Activated CD4-positive, alpha-beta T cell treated with anti-CD3 and anti-CD28 coated beads for 36 hours (primary cell): ENCODE data around the gene CCDC33. TPM values are rescaled to one million over a fixed set of nuclear protein-coding genes. Genes with fewer than 3 reads are reported as not detected.

Experiments used
- ATAC-seq: fragments of 200-7000 bp; cut with Tn5 transposase; one replicate; pipeline ENCODE4 v1.10.0; 2021; ENCODE audit warnings: mild to moderate bottlenecking, moderate library complexity
- CTCF ChIA-PET: fragments of 350-600 bp; sonication (Branson Sonifier 250); formaldehyde crosslinking; loops from one replicate; lab custom pipeline; 2021; ENCODE audit warnings: antibody characterized with exemption; lab: Charles Lee
- POLR2A ChIA-PET: fragments of 350-600 bp; sonication (Branson Sonifier 250); formaldehyde crosslinking; loops from one replicate; lab custom pipeline; 2021; ENCODE audit warnings: antibody characterized with exemption, inconsistent platforms; lab: Charles Lee
- DNase-seq: peaks from one replicate; pipeline ENCODE4 v3.0.0-alpha.2; 2020
- H3K27ac Mint-ChIP-seq: one replicate; pipeline ENCODE4 v1.8.0; 2021; ENCODE audit warnings: mixed read lengths
- H3K27me3 Mint-ChIP-seq: one replicate; pipeline ENCODE4 v1.8.0; 2021; ENCODE audit warnings: mixed read lengths
- H3K36me3 Mint-ChIP-seq: one replicate; pipeline ENCODE4 v1.8.0; 2021; ENCODE audit warnings: low read depth, mixed read lengths
- H3K4me1 Mint-ChIP-seq: one replicate; pipeline ENCODE4 v1.8.0; 2021; ENCODE audit warnings: mixed read lengths
- H3K4me3 Mint-ChIP-seq: one replicate; pipeline ENCODE4 v1.8.0; 2021; ENCODE audit warnings: mild to moderate bottlenecking, moderate library complexity, mixed read lengths
- H3K9me3 Mint-ChIP-seq: one replicate; pipeline ENCODE4 v1.8.0; 2021; ENCODE audit warnings: low read depth, mixed read lengths
- intact Hi-C, 2 experiments: fragments of 100-400 bp; cut with DNase I in 1 of 2; cut with micrococcal nuclease in 1 of 2; formaldehyde crosslinking; loops; one replicate each; pipeline versions ENCODE4 v1.14.2 to v1.15.1; 2022 to 2024; cut with DNase I, micrococcal nuclease
- total RNA-seq, 2 experiments: library from RNA; stranded (reverse); gene quantifications; one replicate each; pipeline ENCODE4 v1.2.3, GENCODE V29; 2021

Gene CCDC33
- total RNA-seq, 2 experiments from 2014 or later: not detected

DNA sequence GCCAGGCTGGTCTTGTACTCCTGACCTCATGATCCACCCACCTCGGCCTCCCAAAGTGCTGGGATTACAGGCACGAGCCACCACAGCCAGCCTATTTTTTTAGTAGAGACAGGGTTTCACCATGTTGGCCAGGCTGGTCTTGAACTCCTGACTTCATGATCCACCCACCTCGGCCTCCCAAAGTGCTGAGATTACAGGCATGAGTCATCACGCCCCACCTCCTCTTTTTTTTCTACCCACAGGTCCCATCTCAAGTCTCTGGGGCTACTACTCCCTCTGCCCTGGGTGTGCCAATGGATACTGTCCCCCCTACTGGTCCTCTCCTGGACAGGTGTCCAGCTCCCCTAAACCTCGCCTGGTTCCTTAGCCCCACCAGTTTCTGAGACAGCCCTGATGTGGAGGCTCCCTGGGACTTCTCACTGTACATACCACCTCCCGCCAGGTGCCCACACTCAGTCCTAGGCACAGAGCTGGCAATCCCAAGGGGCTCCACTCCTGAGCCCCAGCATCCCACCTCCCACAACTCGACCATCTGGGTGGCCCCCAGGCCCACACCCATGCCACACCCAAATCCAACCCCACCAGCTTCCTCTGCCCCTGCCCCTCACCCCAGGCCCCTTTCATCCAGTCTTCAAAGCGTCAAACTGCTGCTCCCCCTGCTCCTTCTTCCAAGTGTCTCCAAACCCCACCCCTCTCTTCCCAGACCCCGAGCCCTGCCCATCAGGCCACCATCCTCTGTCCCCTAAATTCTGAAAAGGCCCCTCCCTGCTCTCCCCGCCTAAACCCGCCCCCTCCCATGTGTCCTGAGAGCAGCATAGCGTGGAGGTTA lies 144.4 kb downstream of the CCDC33 start:
- DNase-seq (peak; percentile 34), ATAC-seq (no peak)
- Mint-ChIP-seq H3K4me1 (peaks cover 79% of the 10 kb centered on the region), H3K4me3 (no peak overlapping the region), H3K9me3 (no peaks in the 10 kb centered on the region), H3K27me3 (no peaks in the 10 kb centered on the region), H3K36me3 (no peaks in the 10 kb centered on the region), H3K27ac (peak overlapping the region; percentile 33)
- ChIA-PET POLR2A (no interaction called here), CTCF (interaction anchor here (2.6 to 10.2 kb wide), 3 partner anchors 15 to 59 kb away, joined by 37 to 176 read pairs (median 48); partner anchors contain the start of gene SEMA7A)
- intact Hi-C loops: no loop called here

DNA sequence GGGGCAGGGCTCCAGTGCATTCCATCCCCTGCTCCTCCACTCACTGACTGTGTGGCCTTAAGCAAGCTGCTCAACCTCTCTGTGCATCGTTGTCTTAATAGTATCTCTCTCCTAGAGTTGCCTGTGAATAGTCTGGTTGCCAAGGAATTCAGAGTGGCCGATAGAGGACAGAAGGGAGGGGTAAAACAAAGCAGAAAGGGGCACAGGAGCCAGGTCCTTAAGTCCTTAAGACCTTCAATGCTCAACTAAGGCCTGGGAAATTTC lies 145.0 kb downstream of the CCDC33 start:
- Mint-ChIP-seq H3K4me1 (peaks cover 84% of the 10 kb centered on the region), H3K4me3 (no peak overlapping the region), H3K27me3 (no peaks in the 10 kb centered on the region), H3K9me3 (no peaks in the 10 kb centered on the region), H3K36me3 (no peaks in the 10 kb centered on the region), H3K27ac (no peak overlapping the region)
- ATAC-seq: no peak
- intact Hi-C loops: no loop called here
- POLR2A ChIA-PET: no interaction called here
- CTCF ChIA-PET: interaction anchor here (0.8 to 10.2 kb wide), 6 partner anchors 14 to 104 kb away, joined by 4 to 176 read pairs (median 24); partner anchors contain the start of gene SEMA7A
- no peak for DNase-seq

DNA sequence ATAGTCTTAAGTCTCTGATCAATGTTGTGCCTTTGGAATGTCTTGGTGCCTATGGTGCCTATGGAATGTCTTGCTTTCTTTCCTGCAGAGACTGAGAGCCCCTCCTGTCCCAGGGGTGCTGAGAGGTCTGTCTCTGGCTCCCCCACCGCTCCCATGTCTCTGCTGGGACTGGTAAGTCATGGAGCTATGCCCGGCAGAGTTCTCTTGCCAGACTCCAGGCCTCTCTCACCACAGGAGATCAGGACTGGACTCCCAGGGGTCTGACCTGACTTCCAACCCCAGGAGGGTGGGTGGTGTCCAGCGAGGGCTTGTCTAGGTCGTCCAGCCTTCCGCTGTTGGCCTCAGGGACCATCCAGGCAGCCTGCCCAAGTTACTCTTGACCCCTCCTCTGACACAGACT lies 145.4 kb downstream of the CCDC33 start:
- POLR2A ChIA-PET: no interaction called here
- Mint-ChIP-seq H3K9me3 (no peaks in the 10 kb centered on the region), H3K4me3 (no peak overlapping the region), H3K4me1 (peaks cover 86% of the 10 kb centered on the region), H3K27me3 (no peaks in the 10 kb centered on the region), H3K27ac (no peak overlapping the region), H3K36me3 (no peaks in the 10 kb centered on the region)
- CTCF ChIA-PET: interaction anchor here (0.8 to 10.2 kb wide), 7 partner anchors 14 to 104 kb away, joined by 4 to 176 read pairs (median 11); partner anchors contain the start of gene SEMA7A
- ATAC-seq: no peak
- peak; percentile 8 for DNase-seq
- intact Hi-C loops: no loop called here

DNA sequence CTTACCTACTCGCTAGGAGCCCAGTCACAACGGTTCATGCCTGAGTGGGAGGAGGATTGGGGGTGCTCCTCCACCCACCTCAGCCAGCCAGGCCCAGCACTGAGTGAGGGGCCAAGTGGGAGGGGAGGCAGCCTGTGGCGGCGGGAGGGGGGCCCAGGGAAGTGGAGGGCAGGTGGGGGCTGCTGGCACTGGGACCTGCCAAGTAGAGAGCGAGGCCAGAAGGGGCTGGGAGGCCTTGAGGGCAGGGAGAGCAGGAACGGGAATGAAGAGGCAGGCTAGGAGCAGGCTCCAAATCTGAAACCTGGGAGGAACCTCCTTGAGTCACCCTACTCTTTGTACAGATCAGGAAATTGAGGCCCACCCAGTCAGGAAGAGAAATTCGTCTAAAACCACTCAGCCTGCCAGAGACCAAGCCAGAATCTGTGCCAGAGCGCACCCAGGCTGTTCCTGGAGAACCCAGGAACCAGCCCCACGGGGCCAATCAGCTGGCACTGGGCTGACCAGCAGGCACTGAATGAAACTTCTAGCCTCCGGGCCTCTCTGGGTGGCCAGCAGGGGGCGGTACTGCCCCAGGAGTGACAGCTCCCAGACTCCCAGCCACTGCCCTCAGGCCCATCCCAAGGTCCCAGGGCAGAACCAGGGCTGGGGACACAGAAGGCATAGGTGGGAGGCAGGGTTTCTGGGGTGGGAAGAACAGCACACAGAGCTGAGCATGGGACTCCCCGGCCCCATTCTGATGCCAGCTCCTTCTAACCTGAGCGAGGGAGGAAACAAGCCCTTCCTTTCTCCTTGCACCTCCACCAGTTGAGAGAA lies 146.1 kb downstream of the CCDC33 start:
- peaks cover 80% of the 10 kb centered on the region for H3K4me1 Mint-ChIP-seq

DNA sequence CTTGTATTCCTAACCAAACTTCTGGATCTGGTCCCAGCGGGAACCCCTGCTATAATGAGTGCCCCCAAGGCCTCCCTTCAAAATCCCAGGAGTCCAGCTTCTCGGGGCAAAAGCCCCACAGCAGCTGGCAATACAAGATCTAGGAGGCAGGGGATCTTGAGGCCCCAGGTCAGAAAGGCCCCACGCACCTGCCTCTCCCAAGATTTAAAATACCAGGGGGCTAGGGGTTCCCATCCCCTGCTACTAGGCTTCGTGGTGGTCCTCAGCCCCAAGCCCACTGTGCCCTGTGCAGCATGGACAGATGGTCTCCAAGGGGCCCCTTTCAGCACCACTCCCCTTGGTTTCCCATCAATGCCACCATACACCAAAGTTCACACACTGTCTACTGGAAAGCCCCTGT lies 147.2 kb downstream of the CCDC33 start:
- Mint-ChIP-seq H3K27me3 (no peaks in the 10 kb centered on the region), H3K4me3 (peak overlapping the region; percentile 41), H3K27ac (peak overlapping the region; percentile 97), H3K36me3 (no peaks in the 10 kb centered on the region), H3K9me3 (no peaks in the 10 kb centered on the region), H3K4me1 (peaks cover 76% of the 10 kb centered on the region)
- ATAC-seq: no peak
- DNase-seq: no peak
- intact Hi-C loops: loop anchor here (2.0 kb wide), 3 partner anchors 78 to 158 kb away; partner anchors contain the start of genes ARID3B (in 1 of the 2) and UBL7 (in 1 of the 2)
- CTCF ChIA-PET: interaction anchor here (0.7 to 10.2 kb wide), 7 partner anchors 7 to 56 kb away, joined by 3 to 176 read pairs (median 30); partner anchors contain the start of gene SEMA7A
- POLR2A ChIA-PET: interaction anchor here (2.0 kb wide), 1 partner anchor 20 kb away, joined by 8 read pairs; no protein-coding TSS in a partner anchor

More for the DNA sequence above, 146.1 kb downstream of the CCDC33 start:
- DNase-seq (peak; percentile 87), ATAC-seq (peak; percentile 13)
- intact Hi-C loops: loop anchor here (1.0 to 2.0 kb wide), 6 partner anchors 52 to 159 kb away; partner anchors contain the start of genes UBL7 (in 2 of the 2) and ARID3B (in 1 of the 2)
- Mint-ChIP-seq H3K27me3 (no peaks in the 10 kb centered on the region), H3K36me3 (no peaks in the 10 kb centered on the region), H3K4me3 (no peak overlapping the region), H3K27ac (peak overlapping the region; percentile 97), H3K9me3 (no peaks in the 10 kb centered on the region)
- ChIA-PET POLR2A (no interaction called here), CTCF (interaction anchor here (0.5 to 10.2 kb wide), 27 partner anchors 8 to 393 kb away, joined by 3 to 176 read pairs (median 4); partner anchors contain the start of genes CYP11A1, SEMA7A, STRA6 and UBL7)

DNA sequence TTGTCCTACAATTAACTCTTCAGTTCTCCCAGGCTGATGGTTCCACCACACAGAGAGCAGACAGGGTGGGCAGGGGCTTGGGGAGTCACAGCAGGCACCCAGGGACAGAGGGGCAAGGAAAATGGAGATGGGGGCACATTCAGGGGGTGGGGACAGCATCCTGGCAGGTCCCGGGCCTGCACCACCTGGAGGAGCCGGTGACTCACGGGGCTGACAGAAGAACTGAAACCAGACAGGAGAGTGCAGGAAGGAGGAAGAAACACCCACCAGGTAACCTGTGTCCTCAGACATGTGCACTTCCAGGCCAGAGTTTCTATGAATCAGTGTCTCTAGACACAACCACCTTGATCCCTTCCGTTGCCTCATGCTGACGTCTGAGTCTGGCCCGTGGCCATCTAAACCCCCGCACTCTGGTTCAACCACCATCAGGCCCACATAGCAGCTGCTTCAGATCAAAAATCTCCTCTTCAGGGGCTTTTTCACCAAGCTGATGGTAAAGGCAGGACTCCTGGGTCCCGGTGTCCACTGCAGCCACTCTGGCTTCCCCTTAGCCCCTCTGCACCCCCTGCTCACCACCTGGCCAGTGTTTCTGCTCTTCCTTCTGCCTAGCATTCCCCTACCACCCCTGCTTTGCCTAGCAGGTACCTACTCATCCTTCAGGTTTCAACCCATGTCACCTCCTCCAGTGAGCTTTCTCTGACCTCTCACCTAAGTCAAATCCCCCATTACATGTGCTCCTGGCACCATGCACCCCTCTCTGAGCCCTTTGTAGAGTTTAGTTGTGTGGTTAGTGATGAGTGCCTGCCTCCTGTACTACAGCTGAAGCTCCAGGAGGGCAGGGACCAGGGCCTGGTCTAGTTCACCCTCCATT lies 147.8 kb downstream of the CCDC33 start:
- intact Hi-C loops: loop anchor here (1.0 to 2.0 kb wide), 6 partner anchors 12 to 157 kb away; partner anchors contain the start of genes ARID3B (in 1 of the 2) and UBL7 (in 1 of the 2)
- H3K4me1 Mint-ChIP-seq: peaks cover 69% of the 10 kb centered on the region
- ChIA-PET CTCF (interaction anchor here (0.6 to 10.2 kb wide), 12 partner anchors 8 to 387 kb away, joined by 3 to 176 read pairs (median 5); partner anchors contain the start of gene SEMA7A), POLR2A (interaction anchor here (1.0 to 2.0 kb wide), 3 partner anchors 13 to 105 kb away, joined by 3 to 8 read pairs (median 3); no protein-coding TSS in a partner anchor)
- no peaks in the 10 kb centered on the region for H3K27me3 Mint-ChIP-seq
- peak overlapping the region; percentile 97 for H3K27ac Mint-ChIP-seq
- H3K9me3 Mint-ChIP-seq: no peaks in the 10 kb centered on the region
- ATAC-seq (peak; percentile 69), DNase-seq (peak; percentile 88)
- H3K4me3 Mint-ChIP-seq: peak overlapping the region; percentile 41
- no peaks in the 10 kb centered on the region for H3K36me3 Mint-ChIP-seq

DNA sequence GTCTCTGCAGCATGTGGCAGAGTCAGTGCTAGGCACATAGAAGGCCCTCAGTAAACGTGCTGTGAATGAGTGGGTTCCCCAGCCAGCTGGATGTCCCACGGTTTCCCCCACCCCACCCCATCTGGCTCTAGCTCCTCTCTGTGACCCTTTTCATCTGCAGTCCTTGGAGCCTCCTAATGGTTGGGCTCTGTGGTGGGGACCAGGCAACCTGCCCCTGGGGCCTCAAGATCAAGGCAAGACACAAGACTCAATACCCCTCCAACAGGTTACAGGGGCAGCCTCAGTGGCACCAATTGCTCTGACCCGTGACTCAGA lies 148.4 kb downstream of the CCDC33 start:
- DNase-seq (no peak), ATAC-seq (peak; percentile 1)
- POLR2A ChIA-PET: interaction anchor here (0.5 to 2.0 kb wide), 4 partner anchors 12 to 238 kb away, joined by 3 to 8 read pairs (median 3); no protein-coding TSS in a partner anchor
- H3K4me1 Mint-ChIP-seq: peaks cover 63% of the 10 kb centered on the region
- H3K27ac Mint-ChIP-seq: peak overlapping the region; percentile 97
- H3K36me3 Mint-ChIP-seq: no peaks in the 10 kb centered on the region
- intact Hi-C loops: loop anchor here (1.0 kb wide), 3 partner anchors 12 to 19 kb away; no protein-coding TSS in a partner anchor
- CTCF ChIA-PET: interaction anchor here (0.8 to 10.2 kb wide), 11 partner anchors 9 to 387 kb away, joined by 3 to 176 read pairs (median 6); partner anchors contain the start of gene SEMA7A
- H3K27me3 Mint-ChIP-seq: no peaks in the 10 kb centered on the region
- H3K9me3 Mint-ChIP-seq: no peaks in the 10 kb centered on the region
- H3K4me3 Mint-ChIP-seq: peak overlapping the region; percentile 41

DNA sequence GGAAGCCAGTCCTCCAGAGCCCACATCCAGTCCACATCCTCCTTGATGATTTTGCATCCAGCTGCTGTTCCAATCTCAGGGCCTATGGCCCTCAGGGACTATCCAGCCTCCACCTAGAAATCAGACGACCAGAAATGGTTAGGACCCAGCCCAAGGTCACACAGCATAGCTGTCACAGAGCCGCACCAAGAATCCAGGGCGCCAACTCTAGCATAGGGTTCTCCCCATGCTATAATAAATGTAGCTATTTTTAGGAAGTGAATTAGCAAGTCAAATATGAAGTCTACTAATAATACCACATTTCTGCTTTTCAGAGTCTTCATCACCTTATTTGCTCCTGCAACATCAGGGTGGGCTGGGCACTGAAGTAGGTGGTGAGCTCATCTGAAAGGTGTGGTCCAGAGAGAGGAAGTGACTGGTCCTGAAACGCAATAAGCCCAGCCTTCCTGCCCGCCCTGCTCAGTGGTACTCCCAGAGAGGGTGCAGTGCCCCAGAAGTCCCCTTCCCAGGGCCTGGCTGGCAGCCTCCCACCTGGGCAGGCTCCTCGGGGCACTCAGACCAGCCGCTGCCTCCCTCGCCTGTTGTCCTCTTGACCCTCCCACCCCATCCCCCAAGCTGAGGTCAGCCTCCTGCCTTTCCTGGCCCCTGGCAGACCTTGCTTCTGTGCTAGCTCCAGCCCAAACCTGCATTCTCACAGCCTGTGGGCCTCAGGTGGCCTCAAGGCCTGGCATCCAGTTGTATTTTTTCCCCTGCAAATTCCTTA lies 148.9 kb downstream of the CCDC33 start:
- ChIA-PET POLR2A (interaction anchor here (0.5 to 2.0 kb wide), 6 partner anchors 12 to 238 kb away, joined by 3 to 8 read pairs (median 3); no protein-coding TSS in a partner anchor), CTCF (interaction anchor here (0.6 to 10.2 kb wide), 11 partner anchors 9 to 386 kb away, joined by 3 to 176 read pairs (median 4); partner anchors contain the start of gene SEMA7A)
- peak; percentile 64 for ATAC-seq
- Mint-ChIP-seq H3K4me3 (peak overlapping the region; percentile 20), H3K27me3 (no peaks in the 10 kb centered on the region), H3K9me3 (no peaks in the 10 kb centered on the region), H3K36me3 (no peaks in the 10 kb centered on the region), H3K4me1 (peaks cover 61% of the 10 kb centered on the region), H3K27ac (peak overlapping the region; percentile 97)
- DNase-seq: peak; percentile 79
- intact Hi-C loops: loop anchor here (1.0 kb wide), 3 partner anchors 11 to 18 kb away; no protein-coding TSS in a partner anchor

DNA sequence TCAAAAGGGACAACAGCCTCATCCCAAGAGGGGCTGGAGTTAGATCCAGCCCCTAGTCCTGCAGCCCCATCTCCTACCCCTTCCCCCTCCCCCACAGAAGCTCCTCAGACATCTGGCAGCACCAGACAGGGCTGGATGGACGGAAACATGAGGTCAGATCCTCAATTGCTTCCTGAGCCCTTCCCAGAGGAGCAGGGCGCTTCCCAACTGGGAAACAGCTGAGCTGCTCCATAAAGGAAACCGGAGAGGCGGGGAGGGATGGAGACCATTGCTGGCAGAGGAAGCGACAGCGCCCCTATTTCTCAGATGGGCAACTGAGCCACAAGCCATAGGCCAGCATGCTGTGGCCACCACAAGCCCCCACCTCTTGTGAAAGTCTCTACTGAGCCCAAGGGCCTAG lies 149.6 kb downstream of the CCDC33 start:
- intact Hi-C loops: no loop called here
- no peaks in the 10 kb centered on the region for H3K36me3 Mint-ChIP-seq
- H3K27ac Mint-ChIP-seq: peak overlapping the region; percentile 97
- H3K4me1 Mint-ChIP-seq: peaks cover 60% of the 10 kb centered on the region
- DNase-seq (no peak), ATAC-seq (no peak)
- ChIA-PET CTCF (interaction anchor here (0.5 to 10.2 kb wide), 6 partner anchors 9 to 380 kb away, joined by 3 to 176 read pairs (median 22); partner anchors contain the start of gene SEMA7A), POLR2A (interaction anchor here (0.7 kb wide), 1 partner anchor 11 kb away, joined by 3 read pairs; no protein-coding TSS in a partner anchor)
- H3K4me3 Mint-ChIP-seq: no peak overlapping the region
- H3K9me3 Mint-ChIP-seq: no peaks in the 10 kb centered on the region
- no peaks in the 10 kb centered on the region for H3K27me3 Mint-ChIP-seq
